Duodenal mucosa (tissue), 2 donors: Measurements from ENCODE around the gene CPEB1.
"Not testable (repeated sequence)": the region's sequence is repeated elsewhere in the genome, so short reads cannot be mapped to it uniquely, and the experiment has no call there.

Experiments
- H3K27ac ChIP-seq: one replicate; pipeline ENCODE4 v1.7.0; 2013; ENCODE audit warnings: low read depth, low read length
- H3K27me3 ChIP-seq, 2 donors: one replicate each; pipeline ENCODE4 v1.7.0; 2013; ENCODE audit warnings: low read length in 2 of 2, control low read depth in 1 of 2; ENCODE audit not compliant: insufficient read depth in 2 of 2, control insufficient read depth in 1 of 2
- H3K36me3 ChIP-seq, 2 donors: one replicate each; pipeline ENCODE4 v1.7.0; 2013; ENCODE audit warnings: low read length in 2 of 2, control low read depth in 1 of 2; ENCODE audit not compliant: insufficient read depth in 2 of 2, control insufficient read depth in 1 of 2
- H3K4me1 ChIP-seq, 2 donors: one replicate each; pipeline ENCODE4 v1.7.0; 2013; ENCODE audit warnings: low read length in 2 of 2, control low read depth in 1 of 2; ENCODE audit not compliant: insufficient read depth in 2 of 2, control insufficient read depth in 1 of 2
- H3K4me3 ChIP-seq, 2 donors: one replicate each; pipeline ENCODE4 v1.7.0; 2013; ENCODE audit warnings: low read length in 2 of 2, low read depth in 1 of 2
- H3K9ac ChIP-seq, 2 donors: one replicate each; pipeline ENCODE4 v1.7.0; 2013; ENCODE audit warnings: low read length in 2 of 2, low read depth in 1 of 2
- H3K9me3 ChIP-seq, 2 donors: one replicate each; pipeline ENCODE4 v1.7.0; 2013; ENCODE audit warnings: low read length in 2 of 2, control low read depth in 1 of 2; ENCODE audit not compliant: control insufficient read depth in 1 of 2

The CPEB1 gene

GRCh38 chr15:82650046-82650670, 3.0 kb upstream of the CPEB1 start:
- peaks cover 0 to 4% of the 10 kb centered on the region in 2 donors for H3K4me1 ChIP-seq
- no peaks in the 10 kb centered on the region for H3K9me3 ChIP-seq
- no peak overlapping the region for H3K9ac ChIP-seq
- peaks cover 6 to 37% of the 10 kb centered on the region in 2 donors for H3K27me3 ChIP-seq
- no peak overlapping the region for H3K27ac ChIP-seq
- no peak overlapping the region for H3K4me3 ChIP-seq
- H3K36me3 ChIP-seq, result no peaks in the 10 kb centered on the region

GRCh38 chr15:82649226-82649999, 2.2 kb upstream of the CPEB1 start:
- Histone ChIP-seq H3K36me3 (no peaks in the 10 kb centered on the region), H3K9me3 (no peaks in the 10 kb centered on the region), H3K27me3 (peaks cover 10 to 37% of the 10 kb centered on the region in 2 donors), H3K4me3 (no peak overlapping the region), H3K9ac (no peak overlapping the region), H3K27ac (no peak overlapping the region), H3K4me1 (peaks cover 0 to 4% of the 10 kb centered on the region in 2 donors)

- peaks cover 0 to 4% of the 10 kb centered on the region in 2 donors for H3K4me1 ChIP-seq
- H3K9ac ChIP-seq, result no peak overlapping the region
- no peaks in the 10 kb centered on the region for H3K36me3 ChIP-seq
- no peaks in the 10 kb centered on the region for H3K9me3 ChIP-seq
- no peak overlapping the region for H3K27ac ChIP-seq
- H3K4me3 ChIP-seq, result peak overlapping the region; percentile 35 to 50
- H3K27me3 ChIP-seq, result peaks cover 10 to 40% of the 10 kb centered on the region in 2 donors
Measured at GRCh38 chr15:82648257-82649103, 1.3 kb upstream of the CPEB1 start.

- peak overlapping the region; percentile 35 to 50 for H3K4me3 ChIP-seq
- peaks cover 0 to 4% of the 10 kb centered on the region in 2 donors for H3K4me1 ChIP-seq
- H3K9ac ChIP-seq, result no peak overlapping the region
- no peak overlapping the region for H3K27ac ChIP-seq
- H3K9me3 ChIP-seq, result no peaks in the 10 kb centered on the region
- peaks cover 10 to 43% of the 10 kb centered on the region in 2 donors for H3K27me3 ChIP-seq
- H3K36me3 ChIP-seq, result no peaks in the 10 kb centered on the region
Measured at GRCh38 chr15:82647835-82648256, 683 bp upstream of the CPEB1 start.

GRCh38 chr15:82646250-82647044, 716 bp downstream of the CPEB1 start:
- no peaks in the 10 kb centered on the region for H3K36me3 ChIP-seq
- H3K4me3 ChIP-seq, result peak overlapping the region in 1 of 2 donors; percentile 2
- no peaks in the 10 kb centered on the region for H3K9me3 ChIP-seq
- peaks cover 0 to 4% of the 10 kb centered on the region in 2 donors for H3K4me1 ChIP-seq
- no peak overlapping the region for H3K27ac ChIP-seq
- H3K9ac ChIP-seq, result no peak overlapping the region
- peaks cover 10 to 43% of the 10 kb centered on the region in 2 donors for H3K27me3 ChIP-seq

GRCh38 chr15:82644967-82645852, 2.0 kb downstream of the CPEB1 start:
- H3K27ac ChIP-seq, H3K9ac ChIP-seq, H3K36me3 ChIP-seq, H3K4me3 ChIP-seq, H3K9me3 ChIP-seq, H3K4me1 ChIP-seq: not testable (repeated sequence)
- peaks cover 10 to 44% of the 10 kb centered on the region in 2 donors for H3K27me3 ChIP-seq

- peaks cover 0 to 4% of the 10 kb centered on the region in 2 donors for H3K4me1 ChIP-seq
- H3K9me3 ChIP-seq, result no peaks in the 10 kb centered on the region
- no peaks in the 10 kb centered on the region for H3K36me3 ChIP-seq
- peaks cover 8 to 44% of the 10 kb centered on the region in 2 donors for H3K27me3 ChIP-seq
- no peak overlapping the region for H3K27ac ChIP-seq
- H3K9ac ChIP-seq, result no peak overlapping the region
- no peak overlapping the region for H3K4me3 ChIP-seq
Measured at GRCh38 chr15:82643992-82644391, 3.2 kb downstream of the CPEB1 start.

- Histone ChIP-seq H3K4me1 (peaks cover 0 to 4% of the 10 kb centered on the region in 2 donors), H3K27ac (no peak overlapping the region), H3K27me3 (peaks cover 8 to 34% of the 10 kb centered on the region in 2 donors), H3K9ac (no peak overlapping the region), H3K9me3 (no peaks in the 10 kb centered on the region), H3K36me3 (no peaks in the 10 kb centered on the region), H3K4me3 (no peak overlapping the region)
Measured at GRCh38 chr15:82642656-82643055, 4.5 kb downstream of the CPEB1 start.
